Activated CD8-positive, alpha-beta memory T cell treated with anti-CD3 and anti-CD28 coated beads for 48 hours (primary cell): ENCODE measurements around the gene ARMC3.
"Not testable (repeated sequence)": the region's sequence is repeated elsewhere in the genome, so short reads cannot be mapped to it uniquely, and the experiment has no call there.

Experiments
- DNase-seq, 3 experiments: peaks; one replicate each; pipeline ENCODE4 v3.0.0-alpha.2; 2020; ENCODE audit warnings: low read depth in 2 of 3, low spot score in 2 of 3

ARMC3 gene

GRCh38 chr10:22927661-22928403 lies at the start of gene ARMC3:
ARMC3 (plus strand) TSS chr10:22928053; CDS start chr10:22931997, 3,944 bp downstream.
- peak; percentile 34 to 49 (median 43) for DNase-seq

GRCh38 chr10:22891797-22892196 lies 36.1 kb upstream of the ARMC3 start:
- no peak for DNase-seq

- no peak for DNase-seq
Observed at GRCh38 chr10:22893781-22894180, 34.1 kb upstream of the ARMC3 start.

GRCh38 chr10:22894714-22895113 lies 33.1 kb upstream of the ARMC3 start:
- no peak for DNase-seq

GRCh38 chr10:22895252-22895651 lies 32.6 kb upstream of the ARMC3 start:
- no peak for DNase-seq

- DNase-seq: no peak
Observed at GRCh38 chr10:22897371-22897770, 30.5 kb upstream of the ARMC3 start.

GRCh38 chr10:22899307-22899706 lies 28.5 kb upstream of the ARMC3 start:
- no peak for DNase-seq

- no peak for DNase-seq
Observed at GRCh38 chr10:22899775-22900174, 28.1 kb upstream of the ARMC3 start.

GRCh38 chr10:22900841-22901601 lies 26.8 kb upstream of the ARMC3 start:
- DNase-seq: no peak

GRCh38 chr10:22902147-22902546 lies 25.7 kb upstream of the ARMC3 start:
- DNase-seq: not testable (repeated sequence)

GRCh38 chr10:22903694-22904093 lies 24.2 kb upstream of the ARMC3 start:
- no peak for DNase-seq

- no peak for DNase-seq
Observed at GRCh38 chr10:22906767-22907166, 21.1 kb upstream of the ARMC3 start.

GRCh38 chr10:22908837-22909236 lies 19.0 kb upstream of the ARMC3 start:
- DNase-seq: no peak

- DNase-seq: not testable (repeated sequence)
Observed at GRCh38 chr10:22909673-22910072, 18.2 kb upstream of the ARMC3 start.

GRCh38 chr10:22911067-22911466 lies 16.8 kb upstream of the ARMC3 start:
- no peak for DNase-seq

- DNase-seq: no peak
Observed at GRCh38 chr10:22911889-22912762, 15.7 kb upstream of the ARMC3 start.

- no peak for DNase-seq
Observed at GRCh38 chr10:22912763-22913384, 15.0 kb upstream of the ARMC3 start.

GRCh38 chr10:22913474-22914092 lies 14.3 kb upstream of the ARMC3 start:
- DNase-seq: no peak

GRCh38 chr10:22915314-22915713 lies 12.5 kb upstream of the ARMC3 start:
- no peak for DNase-seq

- no peak for DNase-seq
Observed at GRCh38 chr10:22925088-22925487, 2.8 kb upstream of the ARMC3 start.

GRCh38 chr10:22927166-22927565 lies 687 bp upstream of the ARMC3 start:
- no peak for DNase-seq
